Measurements from ENCODE around the gene ACVR1. TPM values are rescaled to one million over a fixed set of nuclear protein-coding genes. Genes with fewer than 3 reads are reported as not detected.

The ACVR1 gene
- total and polyA plus RNA-seq, 9 of the 15 experiments (the other 6 are each of a cell fraction or from before 2014, with no cell fraction given): 3.8 to 14.3 (median 6.9) TPM

GRCh38 chr2:157805519-157805918 lies 70.6 kb downstream of the ACVR1 start:
- 100% methylated on average over 3 of the region's 3 CpGs for WGBS (ENCODE audit: insufficient coverage, low coverage, missing lambda C conversion rate)
- intact Hi-C loops (cut with micrococcal nuclease): no loop called here
- 0 out of 3 replicates have a peak, but pooled peaks cover 2% of the 10 kb centered on the region for H3K36me3 ChIP-seq (ENCODE audit: control insufficient read depth, insufficient read depth, low read length)

More at GRCh38 chr2:157805519-157805918, 70.6 kb downstream of the ACVR1 start:
- POLR2A ChIA-PET: interaction anchor here (1.7 kb wide), 2 partner anchors 11 to 18 kb away, joined by 3 to 11 read pairs; no protein-coding TSS in a partner anchor
- Histone ChIP-seq H3K27ac (ENCODE audit: extremely low read depth, low read depth, low read length) (no peak overlapping the region), H3K9me3 (replicated peaks; ENCODE audit: control insufficient read depth, insufficient read depth, low read depth, low read length) (no peaks in the 10 kb centered on the region), H4K20me1 (replicated peaks; ENCODE audit: control insufficient read depth, insufficient read depth, low read length) (no peaks in the 10 kb centered on the region), H3K27me3 (ENCODE audit: control insufficient read depth in 2 of 2, insufficient read depth in 2 of 2, low read length in 2 of 2) (no peaks in the 10 kb centered on the region), H3K4me3 (no peak overlapping the region), H3K9me1 (ENCODE audit: control insufficient read depth, insufficient read depth, low read length) (no peaks in the 10 kb centered on the region), H3K4me2 (ENCODE audit: insufficient read depth, low read length) (no peak overlapping the region), H3K79me2 (ENCODE audit: control insufficient read depth, insufficient read depth, low read length) (0 out of 3 replicates have a peak, but pooled peaks cover 5% of the 10 kb centered on the region), H3K4me1 (replicated peaks in 1 of 2; ENCODE audit: control insufficient read depth in 2 of 2, insufficient read depth in 2 of 2, low read length in 2 of 2) (peaks cover 4 to 10% of the 10 kb centered on the region in 2 experiments; a peak in 4 of 5 replicates), H3K9ac (ENCODE audit: insufficient read depth in 1 of 2, low read depth in 2 of 2, low read length in 2 of 2) (no peak overlapping the region), H2AFZ (ENCODE audit: low read depth, low read length) (no peak overlapping the region)
- DNase-seq (ENCODE audit: extremely low read depth in 1 of 4, low spot score in 3 of 4) (no peak), FAIRE-seq (no peak), ATAC-seq (no peak)
- CTCF ChIA-PET (ENCODE audit: low intra/inter-chr PET ratio): no interaction called here
- in situ Hi-C loops (cut with MboI): no loop called here
- no TSS peak for BruUV-seq (replicated peaks)
- TF ChIP-seq ZFP30 (CRISPR knock-in tag; IDR thresholded peaks at IDR 0.05; ENCODE audit: borderline replicate concordance) (no peak), FOXK2 (conservative IDR thresholded peaks at IDR 0.05 in 1 of 2, IDR thresholded peaks at IDR 0.05 in 1 of 2; ENCODE audit: low read depth in 2 of 2) (no peak), EWSR1 (IDR thresholded peaks at IDR 0.05; ENCODE audit: borderline replicate concordance, low read depth, partially characterized antibody) (no peak), HBP1 (CRISPR knock-in tag; IDR thresholded peaks at IDR 0.05) (no peak), HMBOX1 (IDR thresholded peaks at IDR 0.05) (peak; percentile 51; the same call in 1 of the 2 replicates)

Measured in K562 (cell line).